UCSD-AML1 (cell line): Measurements from ENCODE around the gene BMPR1A.

Experiments
- DNase-seq: peaks from one replicate; lab custom pipeline; 2025; ENCODE audit not compliant: unreplicated experiment; lab: John Stamatoyannopoulos, UW

BMPR1A gene

DNA sequence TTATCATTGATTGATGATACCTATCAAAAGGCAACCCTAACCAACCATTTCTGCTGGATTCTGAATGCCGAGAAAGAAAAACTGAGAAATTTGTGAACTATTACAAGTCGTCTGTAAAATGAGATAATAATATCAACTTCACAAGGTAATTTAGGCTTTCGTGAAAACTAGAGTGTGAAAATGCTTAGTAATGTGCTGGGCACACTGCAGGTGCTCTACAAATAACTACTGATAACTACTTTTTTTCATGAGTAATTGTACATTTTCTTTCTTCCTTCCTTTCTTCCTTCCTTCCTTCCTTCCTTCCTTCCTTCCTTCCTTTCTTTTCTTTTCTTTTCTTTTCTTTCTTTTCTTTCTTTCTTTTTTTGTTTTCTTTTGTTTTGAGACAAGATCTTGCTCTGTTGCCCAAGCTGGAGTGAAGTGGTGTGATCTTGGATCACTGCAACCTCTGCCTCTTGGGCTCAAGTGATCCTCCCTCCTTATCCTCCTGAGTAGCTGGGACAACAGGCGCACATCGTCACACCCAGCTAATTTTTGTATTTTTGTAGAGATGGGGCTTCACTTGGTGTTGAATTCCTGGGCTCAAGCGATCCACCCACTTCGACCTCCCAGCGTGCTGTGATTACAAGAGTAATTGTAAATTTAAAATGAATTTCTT lies 42.9 kb downstream of the BMPR1A start:
- DNase-seq = no peak

GRCh38 chr10:86801995-86802394 lies 45.6 kb downstream of the BMPR1A start:
- DNase-seq = no peak

- no peak for DNase-seq
These were observed 46.2 kb downstream of the BMPR1A start for GRCh38 chr10:86802473-86803108.

DNA sequence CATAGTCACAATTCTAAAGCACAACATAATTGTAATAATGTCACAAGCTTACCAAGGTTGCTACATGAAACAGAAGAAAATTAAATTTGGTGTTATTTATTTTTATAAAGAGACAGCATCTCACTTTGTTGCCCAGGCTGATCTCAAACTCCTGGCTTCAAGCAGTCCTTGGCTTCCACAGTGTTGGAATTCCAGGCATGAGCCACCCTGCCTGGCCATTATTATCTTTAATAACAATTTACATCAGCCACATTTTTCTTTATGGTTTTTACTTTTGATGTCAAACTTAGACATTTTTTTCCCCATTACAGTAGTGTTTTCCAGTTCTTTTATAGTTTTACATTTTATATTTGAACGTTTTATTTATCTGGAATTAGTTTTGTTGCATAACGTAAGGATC lies 46.7 kb downstream of the BMPR1A start:
- DNase-seq = no peak

- no peak for DNase-seq
These were observed 48.4 kb downstream of the BMPR1A start for GRCh38 chr10:86804805-86805204.

DNA sequence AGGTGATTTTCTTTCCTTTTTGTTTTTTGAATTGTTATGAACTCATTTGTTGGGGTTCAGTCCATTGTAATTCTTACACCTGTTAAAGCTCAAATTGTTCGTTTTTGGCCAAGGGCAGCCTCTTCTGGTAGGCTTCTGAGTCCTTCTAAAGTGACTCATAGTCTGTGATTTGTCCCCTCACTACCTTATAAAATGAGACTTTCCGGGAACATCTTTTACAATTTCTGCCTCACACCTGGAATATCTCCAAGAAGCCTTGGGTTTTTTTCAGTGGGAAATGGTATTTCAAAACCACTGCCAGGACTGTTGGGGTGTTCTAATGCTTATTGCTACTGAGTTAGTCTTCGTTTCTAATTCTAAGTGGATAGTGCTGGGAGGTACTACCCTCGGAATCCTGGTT lies 56.7 kb downstream of the BMPR1A start:
- DNase-seq = no peak

GRCh38 chr10:86813982-86814381 lies 57.6 kb downstream of the BMPR1A start:
- DNase-seq = no peak

DNA sequence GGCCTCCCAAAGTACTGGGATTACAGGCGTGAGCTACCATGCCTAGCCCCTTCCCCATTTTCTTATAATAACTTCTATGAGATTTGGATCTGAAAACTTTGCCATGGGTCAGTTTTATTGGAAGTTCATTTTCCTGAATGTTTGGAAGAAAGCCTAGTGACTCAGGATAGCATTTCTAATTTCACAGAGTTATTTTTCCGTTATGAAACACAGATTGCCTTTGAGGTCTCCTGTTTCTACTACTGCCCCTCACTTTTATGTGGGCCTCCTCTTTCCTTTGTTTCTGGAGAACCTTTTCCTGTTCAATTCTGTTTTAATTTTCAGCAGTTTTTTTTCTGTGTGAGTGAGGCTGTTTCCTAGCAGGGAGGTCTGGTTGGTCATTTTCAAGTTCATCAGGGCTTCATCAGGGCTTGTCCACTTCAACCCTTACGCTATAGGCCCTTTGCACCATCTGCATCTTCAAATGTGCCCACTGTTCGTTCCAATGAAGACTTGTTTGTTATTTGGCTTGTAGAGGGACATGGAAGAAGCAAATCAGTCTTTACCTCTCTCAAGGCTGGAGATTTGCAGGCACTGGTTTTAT lies 58.7 kb downstream of the BMPR1A start:
- no peak for DNase-seq

GRCh38 chr10:86815640-86816039 lies 59.2 kb downstream of the BMPR1A start:
- DNase-seq = no peak

- no peak for DNase-seq
These were observed 60.8 kb downstream of the BMPR1A start for GRCh38 chr10:86817246-86817645.

DNA sequence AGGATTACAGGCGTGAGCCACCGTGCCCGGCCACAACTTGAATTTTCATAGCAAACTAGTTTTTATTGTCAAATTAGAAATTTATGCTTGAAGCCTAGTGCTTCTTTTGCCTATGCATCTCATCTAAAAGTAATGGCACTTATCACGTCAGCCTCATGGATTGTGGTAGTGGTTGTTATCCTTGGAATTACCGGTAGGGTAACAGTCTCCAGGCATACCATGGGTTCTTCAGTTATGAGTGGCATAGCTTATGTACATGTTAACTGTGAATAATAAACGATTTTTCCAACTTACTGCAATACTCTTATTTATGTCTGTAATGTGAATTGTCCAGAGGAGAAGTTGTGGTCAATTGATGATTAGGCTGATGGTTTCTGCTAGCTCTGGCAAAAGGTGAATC lies 63.1 kb downstream of the BMPR1A start:
- no peak for DNase-seq

DNA sequence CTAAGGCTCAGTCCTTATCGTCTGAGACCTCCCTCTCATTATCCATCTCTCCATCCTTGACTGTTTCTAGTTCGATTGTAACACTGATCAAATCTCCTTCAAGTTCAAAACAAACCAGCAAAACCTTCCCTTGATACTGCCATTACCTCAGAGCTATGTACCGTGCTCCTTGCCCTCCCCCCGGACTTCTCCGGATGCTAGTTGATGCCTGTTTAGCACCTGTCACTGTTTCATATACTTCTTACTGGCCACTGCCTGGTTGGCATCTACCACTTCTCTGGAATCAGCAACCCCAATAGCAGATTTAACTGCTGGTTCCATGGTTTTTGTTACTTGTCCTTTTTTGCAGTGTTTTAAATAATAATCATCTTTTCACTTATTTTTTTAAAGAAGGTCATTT lies 64.1 kb downstream of the BMPR1A start:
- no peak for DNase-seq

GRCh38 chr10:86821388-86821999 lies 65.1 kb downstream of the BMPR1A start:
- no peak for DNase-seq

DNA sequence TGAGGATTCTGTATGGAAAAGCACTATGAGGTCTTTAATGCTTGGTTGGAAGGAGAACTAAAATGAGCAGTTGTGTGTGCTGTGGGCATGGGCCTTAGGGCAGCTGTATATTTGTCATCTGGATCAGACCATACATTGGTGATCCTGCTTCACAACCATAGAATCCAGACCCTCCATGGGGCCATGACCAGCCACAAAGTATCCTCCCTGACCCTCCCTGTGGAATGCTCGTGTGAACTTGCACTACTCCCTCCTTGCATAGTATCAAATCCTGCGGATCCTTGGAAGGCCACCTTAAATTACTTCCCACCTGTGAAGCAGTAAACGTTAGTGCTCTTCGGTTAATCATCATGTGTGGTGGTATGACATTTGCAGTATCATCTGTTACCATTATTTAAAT lies 67.1 kb downstream of the BMPR1A start:
- DNase-seq = no peak

GRCh38 chr10:86824151-86824550 lies 67.7 kb downstream of the BMPR1A start:
- DNase-seq = no peak

DNA sequence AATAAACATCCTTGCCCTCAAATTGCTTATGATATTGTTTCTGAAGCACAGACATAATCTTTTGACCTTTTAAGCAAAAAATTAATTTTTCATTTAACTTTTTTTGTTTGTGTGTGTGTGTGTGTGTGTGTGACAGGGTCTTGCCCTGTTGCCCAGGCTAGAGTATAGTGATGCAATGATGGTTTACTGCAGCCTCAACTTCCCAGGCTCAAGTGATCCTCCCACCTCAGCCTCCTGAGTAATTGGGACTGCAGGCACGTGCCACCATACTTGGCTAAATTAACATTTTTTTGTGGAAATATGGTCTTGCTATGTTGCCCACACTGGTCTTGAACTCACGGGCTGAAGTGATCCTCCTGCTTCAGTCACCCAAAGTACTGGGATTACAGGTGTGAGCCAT lies 68.9 kb downstream of the BMPR1A start:
- DNase-seq = no peak

DNA sequence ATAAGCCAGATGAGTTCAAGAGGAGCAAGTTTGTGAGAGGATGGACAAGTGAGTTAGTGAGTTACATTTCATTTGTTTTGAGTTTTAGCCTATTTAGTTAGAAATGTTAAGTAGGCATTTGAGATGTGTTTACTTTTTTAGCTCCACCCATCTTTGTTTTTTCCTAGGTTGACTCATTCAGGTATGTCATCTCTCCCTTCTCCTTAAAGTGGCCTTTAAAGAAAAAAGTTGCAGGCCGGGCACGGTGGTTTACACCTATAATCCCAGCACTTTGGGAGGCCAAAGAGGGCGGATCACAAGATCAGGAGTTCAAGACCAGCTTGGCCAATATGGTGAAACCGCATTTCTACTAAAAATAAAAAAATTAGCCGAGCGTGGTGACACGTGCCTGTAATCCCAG lies 71.2 kb downstream of the BMPR1A start:
- DNase-seq = no peak

- DNase-seq = no peak
These were observed 71.7 kb downstream of the BMPR1A start for GRCh38 chr10:86828145-86828544.

GRCh38 chr10:86829472-86829871 lies 73.1 kb downstream of the BMPR1A start:
- DNase-seq = no peak

DNA sequence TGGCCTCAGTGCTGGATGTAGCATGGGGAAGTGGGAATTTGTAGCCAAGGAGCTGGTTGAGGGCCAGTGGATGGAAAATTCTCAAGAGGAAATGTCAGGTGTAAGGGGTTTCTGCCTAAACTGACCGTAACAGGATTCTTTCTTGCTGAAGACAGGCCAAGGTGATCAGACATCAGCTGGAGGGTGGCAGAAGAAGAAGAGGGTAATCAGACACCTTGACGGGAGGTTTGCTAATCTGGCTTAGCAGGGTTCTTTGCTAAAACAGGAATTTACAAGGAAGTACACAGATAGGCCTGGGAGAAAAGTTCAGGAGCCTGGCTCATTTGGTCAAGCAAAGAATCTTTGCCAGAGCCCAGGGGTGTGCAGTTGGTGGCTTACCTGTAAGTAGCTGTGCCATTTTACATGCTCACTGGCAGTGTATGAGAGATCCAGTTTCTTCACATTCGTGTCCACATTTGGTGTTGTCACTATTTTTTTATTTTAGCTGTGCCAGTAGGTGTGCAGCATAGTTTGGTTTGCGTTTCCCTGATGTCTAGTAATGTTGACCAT lies 73.7 kb downstream of the BMPR1A start:
- no peak for DNase-seq

DNA sequence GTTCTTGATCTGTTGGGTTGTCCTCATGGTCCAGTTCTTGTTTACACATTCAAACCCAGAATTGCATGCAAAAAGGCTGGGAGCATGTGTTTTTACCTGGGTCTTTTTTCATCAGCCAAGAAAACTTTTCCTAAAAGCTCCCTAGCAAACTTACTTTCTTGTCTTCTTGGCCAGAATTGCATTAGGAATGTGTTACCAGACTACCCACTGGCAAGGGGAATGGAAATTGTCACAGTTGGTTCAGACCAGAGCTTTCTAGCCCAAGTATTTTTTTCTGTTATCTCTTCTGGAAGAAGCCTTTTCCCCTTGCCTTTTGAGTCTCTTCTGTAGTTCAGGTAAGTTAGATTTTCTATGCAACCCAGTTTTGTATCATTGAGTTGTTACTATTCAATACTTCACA lies 77.5 kb downstream of the BMPR1A start:
- no peak for DNase-seq

- no peak for DNase-seq
These were observed 79.6 kb downstream of the BMPR1A start for GRCh38 chr10:86836044-86836443.
